Fibroblast of peridontal ligament (primary cell): ENCODE measurements around the gene LRRC14B.
"Not testable (repeated sequence)": the region's sequence is repeated elsewhere in the genome, so short reads cannot be mapped to it uniquely, and the experiment has no call there.

Source experiments
- DNase-seq: peaks from one replicate; pipeline ENCODE4 v3.0.0-alpha.2; 2010; ENCODE audit errors: extremely low read depth

Gene LRRC14B

GRCh38 chr5:160173-160510, 31.2 kb upstream of the LRRC14B start:
- peak; percentile 73 for DNase-seq

GRCh38 chr5:160921-161802, 30.1 kb upstream of the LRRC14B start:
- no peak for DNase-seq

- DNase-seq, result no peak
Observed at GRCh38 chr5:161803-162110, 29.5 kb upstream of the LRRC14B start.

GRCh38 chr5:162190-162564, 29.1 kb upstream of the LRRC14B start:
- DNase-seq, result no peak

- DNase-seq, result no peak
Observed at GRCh38 chr5:162565-163337, 28.5 kb upstream of the LRRC14B start.

- no peak for DNase-seq
Observed at GRCh38 chr5:163338-163620, 28.0 kb upstream of the LRRC14B start.

GRCh38 chr5:163841-164240, 27.5 kb upstream of the LRRC14B start:
- DNase-seq, result no peak

GRCh38 chr5:164244-164643, 27.1 kb upstream of the LRRC14B start:
- DNase-seq, result no peak

GRCh38 chr5:164783-165182, 26.5 kb upstream of the LRRC14B start:
- DNase-seq, result not testable (repeated sequence)

- no peak for DNase-seq
Observed at GRCh38 chr5:166441-167372, 24.6 kb upstream of the LRRC14B start.

- DNase-seq, result no peak
Observed at GRCh38 chr5:167511-167910, 23.8 kb upstream of the LRRC14B start.

- peak; percentile 99 for DNase-seq
Observed at GRCh38 chr5:167982-168660, 23.2 kb upstream of the LRRC14B start.

GRCh38 chr5:169071-169727, 22.1 kb upstream of the LRRC14B start:
- no peak for DNase-seq

- no peak for DNase-seq
Observed at GRCh38 chr5:169728-170094, 21.6 kb upstream of the LRRC14B start.

GRCh38 chr5:170971-171800, 20.1 kb upstream of the LRRC14B start:
- no peak for DNase-seq

- DNase-seq, result no peak
Observed at GRCh38 chr5:171801-172331, 19.4 kb upstream of the LRRC14B start.

- DNase-seq, result no peak
Observed at GRCh38 chr5:172421-172820, 18.9 kb upstream of the LRRC14B start.

GRCh38 chr5:172841-173251, 18.4 kb upstream of the LRRC14B start:
- no peak for DNase-seq

- DNase-seq, result no peak
Observed at GRCh38 chr5:173392-174290, 17.7 kb upstream of the LRRC14B start.
